Glutamatergic neuron (in vitro differentiated cells): ENCODE data around the gene MARK3. TPM values are rescaled to one million over a fixed set of nuclear protein-coding genes. Genes with fewer than 3 reads are reported as not detected.
A peak's percentile ranks its signal among the peaks of the same experiment; 100 is the strongest.

Experiments used
- DNase-seq: peaks from one replicate; pipeline ENCODE4 v3.0.0; 2022
- H3K27ac Mint-ChIP-seq: one replicate; pipeline ENCODE4 v1.8.0; 2020; ENCODE audit warnings: mild to moderate bottlenecking, mixed read lengths, inconsistent platforms; ENCODE audit not compliant: unreplicated experiment
- H3K27me3 Mint-ChIP-seq: one replicate; pipeline ENCODE4 v1.8.0; 2020; ENCODE audit warnings: mild to moderate bottlenecking, moderate library complexity, mixed read lengths, inconsistent platforms; ENCODE audit not compliant: unreplicated experiment
- H3K36me3 Mint-ChIP-seq: one replicate; pipeline ENCODE4 v1.8.0; 2020; ENCODE audit warnings: mild to moderate bottlenecking, mixed read lengths, inconsistent platforms; ENCODE audit not compliant: unreplicated experiment
- H3K4me1 Mint-ChIP-seq: one replicate; pipeline ENCODE4 v1.8.0; 2020; ENCODE audit warnings: mild to moderate bottlenecking, low read depth, mixed read lengths, inconsistent platforms; ENCODE audit not compliant: unreplicated experiment
- H3K4me3 Mint-ChIP-seq: one replicate; pipeline ENCODE4 v1.8.0; 2020; ENCODE audit warnings: mild to moderate bottlenecking, mixed read lengths, inconsistent platforms; ENCODE audit not compliant: unreplicated experiment
- H3K9me3 Mint-ChIP-seq: one replicate; pipeline ENCODE4 v1.8.0; 2020; ENCODE audit warnings: mild to moderate bottlenecking, moderate library complexity, mixed read lengths, inconsistent platforms; ENCODE audit not compliant: unreplicated experiment
- total RNA-seq: library from RNA; stranded (reverse); fragmentation: NEBNext Ultra II Directional; extraction: Animal tissue kit (Norgen Biotek cat#: 25700); gene quantifications from one replicate; pipeline ENCODE4 v1.2.1, GENCODE V29; 2021; ENCODE audit not compliant: unreplicated experiment
- TF ChIP-seq, protein P1 (sequence below): fragments of 200-600 bp; sonication (generic); IDR thresholded peaks from one replicate; pipeline ENCODE4 v1.5.0; 2021; ENCODE audit not compliant: partially characterized antibody, unreplicated experiment

MARK3 gene
- total RNA-seq, 1 donor from 2014 or later: 110 TPM

DNA sequence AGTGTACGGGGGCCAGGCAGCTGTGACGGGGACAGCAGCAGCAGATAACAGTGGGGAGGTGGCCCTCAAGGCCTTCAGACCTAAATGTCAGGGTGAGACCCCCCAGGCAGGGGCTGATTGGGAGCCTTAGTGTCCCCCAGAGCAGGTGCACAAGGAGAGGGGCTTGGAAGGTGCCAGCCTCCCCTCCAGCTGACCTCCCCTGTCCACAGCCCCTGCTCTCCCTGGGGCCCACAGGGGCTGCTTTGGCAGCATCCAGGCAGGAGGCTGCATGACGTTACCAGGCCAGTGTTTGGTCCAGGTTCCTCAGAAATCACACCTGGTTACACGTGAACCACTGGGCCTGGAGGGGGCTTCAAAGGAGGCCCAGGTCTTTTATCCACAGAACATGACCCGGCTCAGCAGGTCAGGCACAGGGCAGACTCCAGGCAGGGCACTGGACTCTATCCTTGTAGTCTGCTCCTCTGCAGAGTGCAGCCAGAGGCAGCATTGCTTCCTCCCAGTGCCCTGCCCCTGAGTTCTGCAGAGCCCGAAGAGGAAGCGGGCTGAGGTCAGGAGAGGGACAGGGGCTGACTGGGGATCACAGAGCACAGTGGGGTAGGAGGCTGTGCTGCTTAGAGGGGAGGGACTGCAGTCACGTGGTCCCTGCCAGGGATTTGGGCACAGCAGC is 141.2 kb downstream of the MARK3 start:
- Mint-ChIP-seq H3K27ac (no peak overlapping the region), H3K4me1 (peaks cover 29% of the 10 kb centered on the region), H3K9me3 (peaks cover 7% of the 10 kb centered on the region), H3K36me3 (no peaks in the 10 kb centered on the region), H3K27me3 (peaks cover 21% of the 10 kb centered on the region), H3K4me3 (no peak overlapping the region)
- TF ChIP-seq, protein P1, sequence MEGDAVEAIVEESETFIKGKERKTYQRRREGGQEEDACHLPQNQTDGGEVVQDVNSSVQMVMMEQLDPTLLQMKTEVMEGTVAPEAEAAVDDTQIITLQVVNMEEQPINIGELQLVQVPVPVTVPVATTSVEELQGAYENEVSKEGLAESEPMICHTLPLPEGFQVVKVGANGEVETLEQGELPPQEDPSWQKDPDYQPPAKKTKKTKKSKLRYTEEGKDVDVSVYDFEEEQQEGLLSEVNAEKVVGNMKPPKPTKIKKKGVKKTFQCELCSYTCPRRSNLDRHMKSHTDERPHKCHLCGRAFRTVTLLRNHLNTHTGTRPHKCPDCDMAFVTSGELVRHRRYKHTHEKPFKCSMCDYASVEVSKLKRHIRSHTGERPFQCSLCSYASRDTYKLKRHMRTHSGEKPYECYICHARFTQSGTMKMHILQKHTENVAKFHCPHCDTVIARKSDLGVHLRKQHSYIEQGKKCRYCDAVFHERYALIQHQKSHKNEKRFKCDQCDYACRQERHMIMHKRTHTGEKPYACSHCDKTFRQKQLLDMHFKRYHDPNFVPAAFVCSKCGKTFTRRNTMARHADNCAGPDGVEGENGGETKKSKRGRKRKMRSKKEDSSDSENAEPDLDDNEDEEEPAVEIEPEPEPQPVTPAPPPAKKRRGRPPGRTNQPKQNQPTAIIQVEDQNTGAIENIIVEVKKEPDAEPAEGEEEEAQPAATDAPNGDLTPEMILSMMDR: no peak
- DNase-seq: no peak

DNA sequence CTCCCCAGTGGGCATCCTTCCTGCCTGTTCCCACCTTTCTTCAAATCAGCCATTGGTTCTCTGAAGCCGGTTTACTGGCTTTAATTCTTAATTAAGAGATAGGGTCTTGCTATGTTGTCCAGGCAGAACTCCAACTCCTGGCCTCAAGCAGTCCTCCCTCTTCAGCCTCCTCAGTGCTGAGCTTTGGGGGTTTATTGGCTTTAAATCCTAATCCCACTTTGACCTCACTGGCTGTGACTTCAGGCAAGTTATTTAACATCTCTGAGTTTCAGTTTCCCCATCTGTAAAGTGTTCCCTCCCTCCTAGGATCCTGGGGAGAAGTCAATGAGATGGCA is 141.7 kb downstream of the MARK3 start:
- peaks cover 29% of the 10 kb centered on the region for H3K4me1 Mint-ChIP-seq
- no peaks in the 10 kb centered on the region for H3K36me3 Mint-ChIP-seq
- H3K27me3 Mint-ChIP-seq: peaks cover 21% of the 10 kb centered on the region
- H3K9me3 Mint-ChIP-seq: peaks cover 7% of the 10 kb centered on the region
- TF ChIP-seq, protein P1: no peak
- H3K27ac Mint-ChIP-seq: peak overlapping the region; percentile 99
- DNase-seq: no peak
- peak overlapping the region; percentile 93 for H3K4me3 Mint-ChIP-seq

DNA sequence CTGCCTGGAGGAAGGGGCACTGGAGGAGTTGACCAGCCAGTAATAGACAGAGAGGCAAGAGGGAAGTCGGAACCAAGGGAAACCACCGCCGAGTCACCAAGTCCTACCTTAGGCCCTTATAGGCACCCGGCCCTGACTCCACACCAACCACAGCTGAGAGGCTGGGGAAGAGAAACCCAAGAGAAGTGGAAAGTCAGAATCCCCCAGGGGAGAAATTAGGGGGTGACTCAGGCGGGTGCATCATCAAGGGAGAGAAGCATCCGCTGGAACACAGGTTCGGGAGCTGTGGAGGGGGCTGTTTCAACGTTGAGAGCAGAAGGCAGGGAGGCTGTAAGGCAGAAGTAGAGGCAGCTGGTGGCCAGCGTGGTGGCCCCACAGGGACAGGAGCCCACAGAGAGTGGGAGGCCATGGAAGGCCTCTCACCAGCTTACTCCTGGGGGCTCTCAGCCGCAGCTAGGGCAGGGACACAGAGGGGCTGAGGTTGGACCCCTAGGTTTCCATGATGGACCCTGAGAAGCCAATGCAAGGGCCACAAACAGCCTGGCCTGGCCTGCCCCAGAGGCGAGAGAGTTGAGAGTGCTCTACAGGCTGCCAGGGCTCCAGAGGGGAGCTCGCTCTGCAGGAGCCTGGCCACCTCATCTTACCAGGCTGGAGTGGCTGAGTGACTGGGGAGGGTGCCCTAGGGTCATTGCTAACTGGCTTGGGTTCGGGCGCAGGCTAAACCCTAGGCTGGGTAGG is 142.4 kb downstream of the MARK3 start:
- peak overlapping the region; percentile 93 for H3K4me3 Mint-ChIP-seq
- H3K4me1 Mint-ChIP-seq: peaks cover 29% of the 10 kb centered on the region
- TF ChIP-seq, protein P1: no peak
- no peaks in the 10 kb centered on the region for H3K36me3 Mint-ChIP-seq
- peak overlapping the region; percentile 99 for H3K27ac Mint-ChIP-seq
- peak; percentile 16 for DNase-seq
- H3K9me3 Mint-ChIP-seq: peaks cover 7% of the 10 kb centered on the region
- peaks cover 21% of the 10 kb centered on the region for H3K27me3 Mint-ChIP-seq

DNA sequence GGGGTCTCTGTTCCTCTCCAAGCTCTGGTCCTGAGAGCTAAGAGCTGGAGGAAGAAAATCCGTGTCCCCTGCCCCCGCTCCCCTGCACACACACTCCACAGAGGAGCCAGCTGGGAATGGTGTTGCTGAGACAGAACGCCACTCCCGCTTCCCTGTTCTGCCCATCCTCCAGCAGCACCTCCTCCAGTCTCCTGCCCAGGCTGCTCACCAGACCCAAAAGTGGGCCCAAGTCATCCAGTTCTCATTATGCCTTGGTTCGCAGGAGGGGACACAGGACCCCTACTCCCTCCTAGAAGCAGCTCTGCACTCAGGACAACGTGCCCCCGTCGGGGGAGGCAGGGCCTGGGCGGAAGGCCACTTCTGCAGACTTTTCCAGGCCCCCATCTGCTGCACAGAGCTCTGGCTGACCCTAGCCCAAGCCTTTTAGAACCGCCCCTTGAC is 143.0 kb downstream of the MARK3 start:
- no peaks in the 10 kb centered on the region for H3K36me3 Mint-ChIP-seq
- peaks cover 29% of the 10 kb centered on the region for H3K4me1 Mint-ChIP-seq
- peak; percentile 69 for DNase-seq
- peak overlapping the region; percentile 93 for H3K4me3 Mint-ChIP-seq
- H3K9me3 Mint-ChIP-seq: peaks cover 7% of the 10 kb centered on the region
- peak overlapping the region; percentile 99 for H3K27ac Mint-ChIP-seq
- TF ChIP-seq, protein P1: no peak
- peaks cover 21% of the 10 kb centered on the region for H3K27me3 Mint-ChIP-seq
